ENCODE results near the gene CDC5L.

Gene CDC5L

DNA sequence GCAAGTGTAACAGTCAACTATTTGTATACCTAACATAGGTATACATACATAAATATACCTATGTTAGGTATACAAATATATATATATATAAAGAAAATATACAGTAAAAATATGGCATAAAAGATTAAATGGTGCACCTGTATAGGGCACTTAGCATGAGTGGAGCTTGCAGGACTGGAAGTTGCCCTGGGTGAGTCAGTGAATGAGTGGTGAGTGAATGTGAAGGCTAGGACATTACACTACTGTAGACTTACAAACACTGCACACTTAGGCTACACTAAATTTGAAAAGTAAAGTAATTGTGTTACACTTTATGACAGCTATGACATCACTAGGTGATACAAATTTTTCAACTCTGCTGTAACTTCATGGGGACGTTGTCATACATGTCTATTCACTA lies 65.6 kb downstream of the CDC5L start:
- no peak for ATAC-seq
- no peak for DNase-seq

DNA sequence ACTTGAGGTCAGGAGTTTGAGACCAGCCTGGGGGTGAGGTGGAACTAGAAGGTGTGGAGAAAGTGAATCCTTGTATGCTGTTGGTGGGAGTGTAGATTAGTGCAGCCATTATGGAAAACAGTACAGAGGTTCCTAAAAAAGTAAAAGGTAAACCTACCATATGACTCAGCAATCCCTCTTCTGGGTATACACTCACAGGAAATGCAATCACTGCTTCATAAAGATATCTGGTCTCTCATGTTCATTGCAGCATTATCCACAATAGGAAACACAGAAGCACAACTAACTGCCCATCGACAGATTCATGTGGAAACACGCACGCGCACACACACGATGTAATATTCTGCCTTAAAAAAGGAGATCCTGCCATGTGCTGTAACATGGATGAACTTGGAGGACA lies 66.7 kb downstream of the CDC5L start:
- DNase-seq (no peak), ATAC-seq (no peak)

DNA sequence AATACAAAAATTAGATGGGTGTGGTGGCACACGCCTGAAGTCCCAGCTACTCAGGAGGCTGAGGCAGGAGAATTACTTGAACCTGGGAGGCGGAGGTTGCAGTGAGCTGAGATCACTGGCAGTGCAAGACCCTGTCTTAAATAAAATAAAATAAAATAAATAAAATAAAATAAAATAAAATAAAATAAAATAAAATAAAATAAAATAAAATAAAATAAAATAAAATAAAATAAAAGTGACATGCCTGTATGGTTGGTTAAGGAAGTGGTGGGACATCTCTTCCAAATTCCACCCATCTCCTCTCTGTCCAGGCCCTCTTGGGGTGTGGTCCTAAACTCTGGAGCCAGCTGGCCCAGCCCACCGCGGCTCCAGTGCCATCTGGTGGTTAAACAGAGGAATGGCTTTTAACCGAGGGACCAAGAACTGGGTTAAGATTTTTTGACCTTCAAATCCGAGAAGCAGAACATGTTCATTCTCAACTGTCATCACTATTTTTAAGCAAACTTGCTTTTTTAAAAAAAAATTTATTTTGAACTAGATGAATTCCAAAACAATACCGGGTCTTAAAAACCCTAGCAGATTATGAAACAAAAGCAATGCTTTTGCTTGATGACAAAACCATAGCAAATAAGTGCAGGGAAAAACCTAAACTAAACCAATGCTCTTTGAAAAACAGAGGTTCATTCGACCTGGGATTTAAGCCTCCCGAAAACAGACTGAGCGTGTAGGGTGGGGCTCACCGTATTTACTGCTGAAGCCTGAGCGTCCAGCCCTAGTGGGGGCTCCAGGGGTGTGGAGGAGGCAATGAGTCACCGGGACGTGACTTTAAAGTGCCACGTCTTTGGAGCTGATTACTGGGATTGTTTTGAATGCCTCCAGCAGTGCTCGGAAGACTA lies 68.8 kb downstream of the CDC5L start:
- peak; percentile 78 for ATAC-seq
- peak; percentile 53 for DNase-seq

DNA sequence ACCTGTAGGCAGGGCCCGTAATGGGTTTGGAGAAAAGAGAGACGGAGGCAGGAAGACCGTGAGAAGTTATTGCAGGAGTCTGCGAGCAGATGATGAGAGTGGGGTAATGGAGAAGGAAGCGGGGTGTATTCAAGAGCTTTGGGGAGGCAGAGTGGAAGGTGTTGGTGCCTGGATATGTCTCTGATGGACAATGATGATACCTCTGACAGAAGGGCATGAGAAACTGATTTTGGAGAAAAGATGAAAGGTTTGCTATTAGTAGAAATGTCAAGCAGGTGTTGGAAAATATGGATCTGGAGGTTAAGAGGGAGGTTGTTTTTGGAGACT lies 69.4 kb downstream of the CDC5L start:
- no peak for ATAC-seq
- no peak for DNase-seq

DNA sequence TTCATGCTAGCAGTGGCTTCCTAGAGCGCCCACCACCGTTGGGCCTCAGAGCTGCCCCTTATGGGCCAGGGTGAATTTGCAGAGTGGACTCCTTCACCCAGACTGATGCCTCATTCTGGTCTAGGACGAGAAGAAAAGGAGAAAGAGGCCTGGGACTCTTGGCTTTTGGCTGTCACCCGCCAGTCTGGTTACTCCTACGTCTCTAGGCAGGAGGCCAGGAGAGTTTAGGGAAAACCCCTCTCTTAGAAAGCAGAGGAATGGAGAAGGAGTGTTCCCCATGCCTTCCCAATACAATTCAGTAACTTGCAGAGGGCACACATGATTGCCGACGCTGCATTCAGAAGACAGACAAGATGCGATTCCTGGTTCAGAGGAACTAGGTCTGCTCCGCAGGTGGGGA lies 70.1 kb downstream of the CDC5L start:
- no peak for DNase-seq
- ATAC-seq, result no peak

DNA sequence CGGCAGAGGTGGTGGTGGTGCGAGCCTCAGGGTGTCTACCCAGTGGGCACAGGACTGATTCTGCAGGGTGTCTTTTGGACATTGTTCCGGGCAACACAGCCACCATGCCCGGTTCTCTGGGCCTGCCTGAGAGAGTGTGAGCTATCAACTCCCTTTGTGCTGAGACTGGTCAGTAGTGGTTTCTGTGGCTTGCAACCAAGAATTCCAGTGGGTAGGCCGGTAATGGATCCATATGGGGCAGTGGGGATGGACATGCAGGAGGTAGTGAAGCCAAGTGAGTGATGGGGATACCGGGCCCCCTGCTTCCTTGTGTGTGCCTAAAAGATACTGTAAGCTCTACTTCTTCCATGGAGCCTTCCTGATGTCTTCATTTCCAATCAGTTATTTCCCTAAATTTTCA lies 71.0 kb downstream of the CDC5L start:
- no peak for ATAC-seq
- DNase-seq, result no peak

DNA sequence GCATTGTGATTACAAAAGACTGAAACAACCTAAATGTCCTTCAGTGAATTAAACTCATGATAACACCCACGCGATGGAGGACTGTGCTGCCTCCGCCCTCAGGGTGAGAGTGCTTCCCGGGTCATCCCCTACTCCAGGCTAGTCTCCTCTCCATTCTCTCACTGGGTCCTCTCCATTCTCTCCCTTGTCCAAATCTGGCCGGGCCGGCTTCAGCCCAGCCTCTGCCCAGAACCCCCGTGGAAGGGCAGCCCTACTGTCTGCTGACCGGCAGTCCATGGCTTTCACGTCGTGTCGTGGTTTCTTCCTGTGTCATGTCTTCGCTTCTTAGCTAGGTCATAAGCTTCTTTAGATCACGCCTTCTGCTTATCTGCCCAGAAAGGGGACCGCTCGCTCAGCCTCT lies 74.8 kb downstream of the CDC5L start:
- ATAC-seq, result no peak
- no peak for DNase-seq

DNA sequence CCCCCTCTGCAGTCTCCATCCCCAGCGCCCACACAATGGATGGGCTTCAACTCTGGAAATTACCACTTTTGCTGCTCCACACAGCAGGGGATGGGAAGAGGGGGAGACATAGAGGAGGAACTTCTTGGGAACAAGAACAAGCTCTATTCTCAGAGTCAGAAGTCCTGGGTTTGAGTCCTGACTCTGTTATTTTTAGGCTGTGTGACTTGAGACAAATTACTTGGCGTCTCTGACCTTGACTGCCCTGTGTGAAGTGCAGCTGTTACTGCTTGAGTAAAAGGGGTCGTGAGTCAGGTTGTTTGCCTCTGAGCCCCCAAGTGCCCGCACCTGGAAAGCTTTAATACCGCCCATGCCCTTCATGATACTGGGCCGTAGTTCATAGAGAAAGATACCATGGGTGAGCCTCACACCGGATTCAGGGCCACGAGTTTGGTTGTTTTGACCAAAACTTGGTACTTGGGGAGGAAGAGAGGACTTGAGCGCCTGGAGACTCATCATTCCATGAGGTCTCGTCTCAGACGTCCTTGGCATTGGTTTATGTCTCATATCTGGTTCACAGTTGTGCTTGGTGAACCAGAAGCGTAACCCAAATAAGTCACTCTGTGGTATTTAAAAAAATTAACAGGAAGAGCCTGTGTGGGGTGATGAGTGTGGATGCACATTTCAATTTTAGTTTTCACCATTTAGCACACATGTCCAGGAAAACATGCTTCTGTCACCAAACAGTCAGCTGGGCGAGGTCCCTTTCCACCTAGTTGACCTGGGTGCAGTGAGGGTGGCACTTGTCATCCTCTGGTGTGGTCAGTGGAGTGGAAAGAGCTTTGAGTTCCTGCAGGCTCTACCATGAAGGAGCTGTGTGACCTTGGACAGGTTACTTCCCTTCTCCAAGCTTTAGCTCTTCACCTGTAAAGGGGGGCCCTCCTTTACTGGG lies 75.6 kb downstream of the CDC5L start:
- DNase-seq (no peak), ATAC-seq (no peak)

DNA sequence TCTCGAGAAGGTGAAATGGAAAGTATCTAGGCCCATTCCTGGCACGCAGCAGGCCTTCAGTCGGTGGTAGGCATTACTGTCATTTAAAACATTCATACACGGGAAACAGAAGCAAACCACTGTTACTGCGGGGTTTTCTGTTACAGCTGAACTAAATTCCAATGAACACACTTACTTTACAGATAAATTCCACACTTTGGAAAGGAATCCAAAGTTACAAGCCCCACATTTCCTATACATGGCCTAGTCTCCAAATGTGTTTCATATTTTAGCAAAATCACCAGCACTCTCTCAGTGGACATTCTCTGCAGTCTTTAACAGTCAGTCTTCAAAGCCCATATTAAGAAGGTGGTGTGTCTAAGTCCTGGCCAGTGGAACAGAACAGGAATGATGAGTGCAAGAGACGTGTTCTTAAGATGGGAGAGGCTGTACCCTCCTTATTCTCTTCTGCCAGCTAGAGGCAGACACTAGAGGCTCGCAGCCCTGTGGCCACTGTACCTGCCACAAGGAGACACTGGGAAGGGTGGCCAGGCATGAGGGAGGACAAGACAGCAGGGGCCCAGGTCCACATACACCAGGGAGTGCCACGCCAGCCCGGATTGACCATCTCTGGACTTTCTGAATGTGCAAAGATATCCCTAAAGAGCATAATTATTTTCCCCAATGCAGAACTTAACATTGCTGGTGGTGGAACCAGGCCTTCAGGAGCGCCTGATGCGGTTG lies 76.4 kb downstream of the CDC5L start:
- no peak for ATAC-seq

DNA sequence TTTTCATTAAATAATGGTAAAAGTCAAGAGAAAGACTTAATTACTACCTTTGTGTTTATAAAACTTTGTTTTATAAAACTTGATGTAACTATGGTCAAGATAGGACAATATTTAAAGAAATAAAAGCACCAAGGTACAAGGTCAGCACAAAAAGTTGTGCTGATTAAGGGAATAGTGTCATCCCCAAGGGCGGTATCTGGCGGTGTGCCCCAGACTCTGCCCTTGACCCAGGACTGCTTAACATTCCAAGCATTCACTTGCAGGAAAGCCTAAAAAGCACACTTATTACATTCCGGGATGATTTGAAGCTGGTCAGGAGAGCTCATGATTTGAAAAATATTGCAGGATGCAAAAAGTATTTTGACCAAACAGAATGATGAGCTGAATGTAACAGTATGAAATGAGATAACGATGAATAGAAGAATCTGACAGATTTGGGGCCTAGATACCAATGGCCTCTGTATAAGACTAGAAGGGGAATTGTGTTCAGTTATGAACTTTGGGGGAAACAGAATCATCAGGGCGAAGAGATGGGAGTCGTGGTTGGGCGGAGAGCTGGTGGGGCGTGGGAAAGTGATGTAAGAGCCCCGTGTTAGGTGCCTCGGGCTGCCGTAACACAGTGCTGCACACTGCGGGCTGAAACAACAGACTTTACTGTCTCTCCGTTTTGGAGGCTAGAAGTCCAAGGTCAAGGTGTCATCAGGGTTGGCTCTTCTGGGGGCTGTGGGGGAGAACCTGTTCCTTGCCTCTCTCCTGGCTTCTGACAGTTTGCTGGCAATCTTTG lies 77.2 kb downstream of the CDC5L start:
- ATAC-seq, result no peak
- no peak for DNase-seq

More for the DNA sequence above, 76.4 kb downstream of the CDC5L start:
- DNase-seq, result no peak

DNA sequence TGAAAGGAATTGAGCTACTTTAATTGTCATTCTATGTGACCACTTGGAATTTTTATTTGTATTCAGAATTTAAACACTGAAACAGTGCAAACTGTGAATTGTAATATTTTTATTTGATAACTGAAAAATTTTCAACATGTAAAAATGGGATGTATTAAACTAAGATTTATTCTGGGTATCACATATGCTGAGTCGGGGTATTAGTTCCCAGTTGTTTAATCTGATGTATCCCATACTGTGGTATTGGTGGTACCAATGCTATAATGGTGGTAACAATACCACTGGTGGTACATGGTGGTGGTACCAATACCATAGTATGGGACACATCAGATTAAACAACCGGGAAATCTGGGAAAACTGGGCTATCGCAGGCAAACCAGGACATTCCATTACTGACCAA lies 79.4 kb downstream of the CDC5L start:
- ATAC-seq (no peak), DNase-seq (no peak)

DNA sequence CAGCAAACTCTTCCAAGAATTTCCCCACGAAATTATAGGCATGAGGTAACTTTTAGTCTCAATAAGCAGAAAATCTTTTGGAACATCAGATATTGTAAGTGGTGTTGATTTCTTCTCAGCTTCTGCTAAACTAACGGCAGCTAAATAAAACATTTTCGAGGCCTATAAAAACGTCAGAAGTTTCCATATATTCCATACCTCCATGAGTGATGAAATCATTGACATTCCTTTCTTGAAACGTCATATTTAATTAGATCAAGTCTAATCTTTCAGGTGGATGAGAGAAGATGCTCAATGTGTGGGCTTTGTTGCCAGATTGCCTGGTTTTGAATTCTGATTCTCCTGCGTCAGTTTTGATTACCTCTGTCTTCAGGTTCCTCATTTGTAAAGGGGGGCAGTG lies 81.3 kb downstream of the CDC5L start:
- no peak for DNase-seq
- no peak for ATAC-seq

DNA sequence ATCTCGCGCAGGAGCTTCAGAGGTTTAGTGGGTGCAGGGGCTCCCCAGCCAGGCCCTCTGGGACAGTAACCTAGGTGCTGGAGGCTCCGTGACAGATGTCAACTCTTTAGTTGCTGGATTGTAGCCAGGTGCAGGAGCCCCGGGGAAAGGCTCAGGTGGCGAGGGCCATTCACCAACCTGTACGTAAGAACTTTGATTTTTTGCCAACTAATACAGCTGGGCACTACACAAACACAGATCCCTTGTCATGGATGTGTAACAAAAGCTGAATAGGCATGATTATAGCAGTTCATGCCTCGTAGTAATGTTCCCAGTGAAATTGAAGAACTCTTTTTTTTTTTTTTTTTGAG lies 82.6 kb downstream of the CDC5L start:
- ATAC-seq (no peak), DNase-seq (no peak)

DNA sequence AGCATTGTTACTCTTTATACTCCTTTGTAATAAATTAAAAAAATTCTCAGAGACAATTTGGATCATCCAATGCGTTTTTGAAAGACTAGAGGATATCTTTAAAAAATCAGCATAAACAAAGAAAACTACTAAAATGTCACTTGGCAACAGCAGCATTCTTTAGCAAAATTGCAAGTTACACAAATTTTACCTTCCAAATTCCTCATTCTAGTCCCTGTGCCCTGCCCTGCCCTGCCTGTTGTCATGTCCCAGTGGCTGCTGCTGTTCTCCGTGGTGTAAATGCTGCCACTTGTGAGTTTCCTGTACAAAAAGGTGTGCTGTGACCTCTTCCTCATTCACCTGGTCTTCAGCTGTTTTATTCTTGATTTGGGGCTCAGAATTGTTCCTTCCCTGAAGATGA lies 83.2 kb downstream of the CDC5L start:
- no peak for ATAC-seq
- DNase-seq, result no peak

DNA sequence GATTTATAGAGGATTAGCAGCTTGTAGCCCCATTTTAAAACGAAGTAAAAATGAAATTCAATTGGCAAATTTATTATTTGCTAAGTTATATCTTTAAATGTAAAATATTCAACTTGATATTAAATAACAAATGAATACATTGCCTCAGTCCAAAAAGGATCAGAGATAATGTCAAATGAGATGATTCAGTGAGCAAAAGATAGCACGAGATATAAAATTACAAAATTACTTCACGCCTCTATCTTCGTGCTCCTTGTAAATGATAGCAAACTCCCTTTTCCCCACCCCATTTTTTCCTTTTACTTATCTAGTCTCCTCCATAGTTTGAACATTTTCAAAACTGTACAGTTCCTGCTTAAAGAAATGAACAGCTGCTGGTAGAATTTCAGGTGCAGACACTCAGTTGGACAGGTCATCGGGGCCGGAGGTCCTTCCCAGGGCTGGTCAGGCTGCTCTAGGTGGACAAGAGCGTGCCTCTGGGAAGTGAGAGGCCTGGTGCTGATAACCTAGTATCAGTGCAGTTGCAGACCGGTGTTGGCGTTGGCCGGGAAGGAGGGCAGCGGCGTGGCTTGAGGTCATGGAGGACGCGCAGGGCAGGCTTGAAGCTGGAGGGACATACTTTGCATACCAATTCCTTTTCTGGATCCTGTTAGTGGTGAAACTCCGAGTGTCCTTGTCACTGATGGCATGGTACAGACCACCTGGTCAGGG lies 83.9 kb downstream of the CDC5L start:
- DNase-seq (no peak), ATAC-seq (no peak)

DNA sequence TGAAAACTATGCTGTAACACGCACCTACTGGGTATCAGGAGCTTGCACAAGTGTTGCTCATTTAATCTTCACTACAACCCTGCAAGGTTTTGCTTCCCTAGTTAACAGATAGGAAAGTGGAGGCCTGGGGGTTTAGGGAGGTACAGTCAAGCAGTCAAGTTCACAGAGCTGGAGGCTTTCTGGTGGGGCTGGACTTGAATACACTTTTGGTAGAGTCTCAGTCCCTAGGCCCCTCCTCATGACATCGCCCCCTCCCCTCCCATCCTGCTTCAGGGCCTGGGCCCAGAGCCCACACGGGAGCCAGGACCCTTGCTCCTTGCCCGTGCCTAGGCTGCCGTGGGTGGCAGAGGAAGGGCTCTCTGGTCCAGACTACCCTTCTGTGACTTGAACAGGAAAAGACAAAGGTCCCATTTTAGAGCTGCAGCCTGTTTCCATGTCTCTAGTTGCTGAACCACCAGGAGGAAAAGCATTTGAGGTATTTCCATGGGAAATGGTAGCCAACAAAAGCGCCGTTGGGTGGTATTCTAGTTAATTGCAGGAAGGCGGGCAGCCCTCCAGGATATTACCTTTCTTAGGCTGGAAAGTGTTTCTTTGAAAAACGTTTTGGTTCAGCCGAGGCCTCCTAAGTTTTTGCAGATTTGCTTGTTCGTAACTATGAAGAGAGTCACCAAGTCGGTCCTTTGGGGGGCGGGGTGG lies 84.9 kb downstream of the CDC5L start:
- no peak for DNase-seq
- no peak for ATAC-seq

DNA sequence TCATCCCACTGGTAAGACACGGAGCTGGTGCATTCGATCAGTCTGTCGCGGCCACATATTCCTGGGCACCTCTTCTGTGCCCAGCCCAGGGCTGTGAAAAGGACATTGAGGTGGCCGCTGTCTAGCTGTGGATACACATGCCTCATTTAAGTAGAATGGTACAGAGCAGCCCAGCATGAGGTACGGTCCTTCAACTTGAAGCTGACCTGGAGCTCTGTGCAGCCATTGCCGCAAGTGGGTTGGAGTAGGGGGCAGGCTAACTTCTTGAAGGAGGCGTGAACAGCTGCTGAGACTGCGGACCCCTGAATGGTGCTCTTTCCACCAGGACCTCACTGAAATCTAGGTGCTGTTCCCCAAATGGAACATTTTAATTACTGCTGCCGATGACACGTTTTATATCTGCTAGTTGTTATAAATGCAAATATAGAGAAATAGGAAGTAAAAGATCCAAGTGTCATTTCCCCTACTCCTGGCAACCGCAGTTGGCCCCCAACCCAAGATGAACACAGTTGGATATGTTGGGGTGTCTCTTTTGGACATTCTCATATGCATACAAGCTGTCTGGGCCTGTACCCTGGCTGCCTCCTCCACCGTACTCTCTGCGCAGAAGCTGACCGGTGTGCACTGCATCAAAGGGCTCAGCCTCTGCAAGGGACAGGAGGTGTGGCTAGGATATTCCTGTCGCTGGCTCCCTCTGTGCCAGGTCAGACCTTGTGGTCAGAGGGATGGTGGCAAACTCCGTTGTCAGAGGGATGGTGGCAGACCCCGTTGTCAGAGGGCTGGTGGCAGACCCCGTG lies 86.1 kb downstream of the CDC5L start:
- DNase-seq, result no peak
- ATAC-seq, result no peak

DNA sequence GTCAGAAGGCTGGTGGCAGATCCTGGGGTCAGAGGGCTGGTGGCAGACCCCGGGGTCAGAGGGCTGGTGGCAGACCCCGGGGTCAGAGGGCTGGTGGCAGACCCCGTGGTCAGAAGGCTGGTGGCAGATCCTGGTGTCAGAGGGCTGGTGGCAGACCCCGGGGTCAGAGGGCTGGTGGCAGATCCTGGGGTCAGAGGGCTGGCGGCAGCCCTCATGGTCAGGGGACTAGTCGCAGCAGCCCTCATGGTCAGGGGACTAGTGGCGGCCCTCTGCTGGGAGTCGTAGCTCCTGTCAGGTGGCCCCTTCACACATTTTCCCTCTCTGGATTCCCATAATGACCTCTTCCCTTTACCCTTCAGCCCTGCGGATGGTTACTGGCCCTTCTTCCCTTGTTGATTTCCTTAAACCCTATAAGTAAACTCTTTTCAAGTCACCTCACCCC lies 86.7 kb downstream of the CDC5L start:
- DNase-seq (no peak), ATAC-seq (no peak)

DNA sequence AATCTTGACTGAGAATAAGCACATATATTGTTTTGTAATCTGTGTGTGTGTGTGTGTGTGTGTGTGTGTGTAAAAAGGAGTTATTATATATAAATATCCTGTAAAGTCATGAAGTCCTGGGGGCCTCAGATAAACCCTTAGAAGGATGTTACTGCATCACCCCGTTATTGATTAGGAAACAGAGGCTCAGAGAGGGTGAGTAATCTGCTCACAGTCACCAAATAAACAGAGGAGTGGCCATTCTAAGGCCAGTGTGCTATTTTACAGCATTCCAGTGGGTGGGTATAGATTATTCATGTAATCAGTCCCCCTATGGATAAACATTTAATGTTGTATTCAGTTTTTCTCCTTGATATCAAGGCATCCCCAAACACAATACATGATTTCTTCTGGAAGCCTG lies 87.1 kb downstream of the CDC5L start:
- DNase-seq (no peak), ATAC-seq (no peak)

DNA sequence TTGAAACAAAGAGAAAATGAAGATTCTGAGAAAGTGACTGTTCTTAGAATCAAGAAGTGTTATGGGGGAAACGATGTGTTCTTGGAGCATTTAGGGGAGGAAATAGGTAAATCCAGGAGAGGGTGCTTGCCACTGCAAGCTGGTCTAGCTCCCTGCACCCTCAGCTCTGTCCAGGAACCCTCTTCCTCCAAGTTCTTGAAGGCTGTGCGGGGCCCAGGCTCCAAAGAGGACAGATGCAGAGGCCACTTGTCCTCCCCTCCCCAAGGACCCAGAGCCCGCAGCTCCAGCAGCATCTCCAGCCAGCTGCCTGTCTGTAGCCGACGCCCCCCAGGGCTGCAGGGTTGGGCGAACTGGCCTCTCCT lies 87.9 kb downstream of the CDC5L start:
- DNase-seq, result no peak
- ATAC-seq, result peak; percentile 6
